Lower leg skin (tissue), 3 donors: Measurements from ENCODE around the gene ZDHHC1.

Experiments
- CTCF ChIP-seq, 3 donors: fragments of 450-650 bp; IDR thresholded peaks; one replicate each; pipeline ENCODE4 v1.5.1; 2016; ENCODE audit warnings: antibody characterized with exemption in 3 of 3, mild to moderate bottlenecking in 3 of 3, moderate library complexity in 2 of 3
- POLR2A ChIP-seq, 2 donors: fragments of 450-650 bp; IDR thresholded peaks; one replicate each; pipeline ENCODE4 v1.6.1; 2016 to 2017; ENCODE audit warnings: antibody characterized with exemption in 2 of 2, mild to moderate bottlenecking in 1 of 2, moderate library complexity in 1 of 2

- no peak for TF ChIP-seq CTCF (IDR thresholded peaks at IDR 0.05)
- no peak for TF ChIP-seq POLR2A (IDR thresholded peaks at IDR 0.05)
Observed at GRCh38 chr16:67364600-67365235, 51.6 kb downstream of the ZDHHC1 start.
